ENCODE measurements around the gene GALNT18.
A peak's percentile ranks its signal among the peaks of the same experiment; 100 is the strongest.

GALNT18 gene

GRCh38 chr11:11525283-11525682, 96.5 kb downstream of the GALNT18 start:
- no peak for DNase-seq

- DNase-seq, result no peak
These were observed 97.3 kb downstream of the GALNT18 start for GRCh38 chr11:11524436-11525061.

- DNase-seq, result no peak
These were observed 99.2 kb downstream of the GALNT18 start for GRCh38 chr11:11522591-11522990.

DNA sequence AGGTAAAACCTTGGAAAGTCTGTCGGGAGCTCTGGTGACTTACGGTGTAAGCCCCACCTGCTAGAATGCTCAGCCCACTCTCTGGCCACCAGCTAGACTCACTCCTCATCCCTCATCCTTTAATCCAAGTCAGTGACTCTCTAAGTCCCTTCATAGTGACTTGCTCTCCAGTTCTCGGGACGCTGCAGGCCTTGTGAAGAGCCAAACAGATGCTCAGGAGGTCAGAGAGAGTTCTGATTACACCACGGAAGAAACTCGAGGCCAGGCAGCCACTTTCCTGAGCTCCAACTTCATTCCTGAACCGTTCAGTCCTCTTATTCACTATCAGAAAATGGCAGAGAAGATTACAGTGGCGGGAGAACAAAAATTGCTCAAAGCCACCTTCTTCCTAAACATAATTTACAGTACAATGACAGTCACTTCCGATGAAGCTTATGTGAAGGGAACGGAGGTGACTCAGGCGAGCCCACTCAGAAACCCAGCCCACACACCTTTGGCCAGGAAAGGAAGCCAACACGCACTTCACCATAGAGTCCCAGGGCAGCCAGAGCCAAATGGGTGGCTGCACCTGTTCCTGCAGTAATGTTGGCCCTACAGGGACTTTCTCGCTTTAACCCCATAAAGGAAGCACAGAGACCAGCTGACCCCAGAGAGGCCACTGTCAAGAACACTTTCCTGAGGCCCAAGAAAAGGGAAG, 100.4 kb downstream of the GALNT18 start:
- DNase-seq, result no peak

DNA sequence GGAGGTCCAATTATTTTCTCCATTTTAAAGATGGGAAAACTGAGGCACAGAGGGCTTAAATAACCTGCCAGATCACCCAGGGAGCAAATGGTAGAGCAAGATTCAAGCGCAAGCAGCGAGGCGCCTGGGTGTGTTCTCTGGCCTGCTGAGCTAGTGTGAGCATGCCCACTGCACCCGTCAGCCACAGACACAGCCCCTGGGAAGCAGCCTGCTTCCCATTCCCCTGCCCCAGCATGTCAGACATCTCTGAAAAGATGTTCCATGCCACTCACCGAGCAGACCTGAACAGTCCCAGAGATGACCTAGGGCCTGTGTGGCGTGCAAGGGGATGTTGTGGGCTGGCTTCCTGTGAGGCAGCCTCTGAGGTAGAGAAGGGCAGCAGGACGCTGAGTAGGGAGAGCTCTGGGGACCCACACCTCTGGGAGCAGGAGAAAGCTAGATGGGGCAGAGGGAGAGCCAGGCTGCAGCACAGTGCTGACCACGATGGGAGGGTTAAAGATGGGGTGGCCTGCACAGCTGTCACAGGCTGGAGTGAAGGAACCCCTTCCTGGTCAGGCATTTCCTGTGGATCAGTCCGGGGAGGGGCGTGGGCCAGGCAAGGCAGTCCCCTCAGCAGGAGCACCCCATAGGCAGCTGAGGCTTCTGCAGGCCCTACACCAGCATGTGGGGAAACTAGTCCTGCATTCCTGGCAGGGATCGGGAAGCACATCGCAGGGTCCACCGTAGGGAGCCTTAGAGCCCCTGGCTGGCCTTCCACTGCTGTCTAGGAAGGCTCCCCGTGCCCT, 101.4 kb downstream of the GALNT18 start:
- no peak for DNase-seq

GRCh38 chr11:11519184-11519583, 102.6 kb downstream of the GALNT18 start:
- no peak for DNase-seq

DNA sequence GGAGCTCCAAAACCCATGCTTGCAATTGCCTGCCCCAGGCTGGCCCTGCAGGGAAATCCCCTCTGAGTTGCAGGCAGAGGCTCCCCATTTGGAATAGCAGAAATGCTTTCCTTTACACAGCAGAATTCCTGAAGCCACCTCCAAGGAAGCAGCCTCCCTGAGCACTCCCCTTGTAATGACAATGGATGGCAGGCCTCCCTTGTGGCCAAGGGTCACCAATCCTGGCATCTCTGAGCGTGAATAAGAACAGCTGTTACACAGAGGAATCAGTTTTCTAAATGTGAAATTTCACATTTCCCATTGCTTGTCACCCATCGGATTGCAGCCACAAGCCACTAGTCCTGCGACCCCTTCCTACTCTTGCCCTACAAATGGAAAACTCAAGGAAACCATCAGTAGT, 107.6 kb downstream of the GALNT18 start:
- no peak for DNase-seq

DNA sequence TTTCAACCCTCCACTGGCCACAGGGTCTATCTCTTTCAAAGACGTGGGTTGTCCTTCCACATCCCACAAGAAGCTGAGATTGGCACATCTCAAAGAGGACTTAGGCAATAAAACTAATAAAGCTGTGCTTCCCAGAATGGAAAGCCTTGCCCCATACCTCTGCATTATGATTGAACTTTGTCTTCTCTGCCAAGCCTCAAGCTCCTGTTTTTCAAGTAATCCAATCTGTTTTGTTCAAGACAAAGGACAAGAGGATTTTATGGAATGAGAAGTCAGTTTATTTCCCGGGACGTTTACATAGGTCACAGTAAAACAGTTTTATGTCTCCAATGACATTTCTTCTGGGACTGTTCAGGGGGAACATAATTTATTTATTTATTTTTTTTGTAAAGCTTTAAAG, 108.4 kb downstream of the GALNT18 start:
- no peak for DNase-seq

DNA sequence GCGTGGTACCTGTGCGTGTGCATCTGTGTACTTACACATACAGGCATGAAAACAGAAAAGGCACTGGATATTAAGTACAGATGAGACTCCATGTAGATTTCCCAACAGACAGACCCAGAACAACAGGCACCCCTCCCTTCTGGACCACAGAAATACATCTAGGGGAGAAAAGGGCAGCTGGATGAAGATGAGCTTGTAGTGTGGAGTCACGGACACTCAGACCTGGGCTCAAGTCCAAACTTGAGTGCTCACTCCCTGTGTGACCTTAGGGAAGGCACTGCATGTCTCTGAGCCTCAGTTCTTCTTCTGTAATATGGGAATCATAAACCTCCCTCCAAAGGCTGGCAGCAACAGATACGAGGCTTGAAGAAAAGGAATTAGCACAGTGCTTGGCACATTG, 108.9 kb downstream of the GALNT18 start:
- DNase-seq, result no peak

DNA sequence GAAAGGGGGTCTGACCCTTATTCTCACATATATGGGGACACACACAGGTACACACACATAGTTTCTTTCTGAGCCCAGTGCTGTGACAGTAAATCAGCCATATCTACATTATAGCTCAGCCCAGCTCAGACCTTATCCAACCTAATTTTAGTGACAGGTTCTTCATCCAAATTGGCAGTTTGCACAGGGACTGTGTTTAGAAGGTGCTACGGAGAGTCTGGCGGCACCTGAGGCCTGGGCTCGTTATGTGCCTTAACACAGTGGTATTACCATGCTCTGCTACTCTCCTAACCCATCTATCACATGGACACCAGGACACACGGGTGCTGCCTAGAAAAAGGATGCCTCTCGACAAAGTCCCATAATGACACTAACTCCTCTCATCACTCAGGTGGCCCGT, 109.3 kb downstream of the GALNT18 start:
- DNase-seq, result peak in 1 of 3 experiments; percentile 8

GRCh38 chr11:11512090-11512489, 109.7 kb downstream of the GALNT18 start:
- DNase-seq, result no peak

DNA sequence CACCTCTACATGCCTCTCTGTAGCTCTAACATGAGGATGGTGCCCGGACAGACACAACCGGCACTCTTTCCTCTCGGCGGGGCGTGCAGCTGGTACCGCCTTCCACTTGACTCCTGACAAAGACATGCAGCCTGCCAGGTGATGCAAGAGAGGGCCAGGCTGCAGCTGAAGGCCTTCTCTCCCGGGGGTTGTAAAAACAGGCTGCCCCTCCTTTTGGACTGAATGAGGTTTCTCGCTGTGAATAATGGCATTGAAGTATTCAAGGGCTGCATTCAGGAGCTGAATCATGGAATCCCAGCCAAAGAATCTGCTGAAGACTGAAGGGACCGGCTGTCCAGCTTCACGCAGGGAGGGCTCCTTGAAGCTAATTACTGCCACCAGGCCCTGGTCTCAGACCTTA, 110.9 kb downstream of the GALNT18 start:
- peak; percentile 88 to 98 (median 97) for DNase-seq

GRCh38 chr11:11505692-11506091, 116.1 kb downstream of the GALNT18 start:
- no peak for DNase-seq

GRCh38 chr11:11505190-11505589, 116.6 kb downstream of the GALNT18 start:
- no peak for DNase-seq

- no peak for DNase-seq
These were observed 117.7 kb downstream of the GALNT18 start for GRCh38 chr11:11504071-11504470.

- peak; percentile 26 to 57 (median 37) for DNase-seq
These were observed 119.4 kb downstream of the GALNT18 start for GRCh38 chr11:11502263-11502861.

- no peak for DNase-seq
These were observed 120.1 kb downstream of the GALNT18 start for GRCh38 chr11:11501546-11502262.

GRCh38 chr11:11500744-11501487, 120.9 kb downstream of the GALNT18 start:
- DNase-seq, result peak in 2 of 3 experiments; percentile 11 to 66

DNA sequence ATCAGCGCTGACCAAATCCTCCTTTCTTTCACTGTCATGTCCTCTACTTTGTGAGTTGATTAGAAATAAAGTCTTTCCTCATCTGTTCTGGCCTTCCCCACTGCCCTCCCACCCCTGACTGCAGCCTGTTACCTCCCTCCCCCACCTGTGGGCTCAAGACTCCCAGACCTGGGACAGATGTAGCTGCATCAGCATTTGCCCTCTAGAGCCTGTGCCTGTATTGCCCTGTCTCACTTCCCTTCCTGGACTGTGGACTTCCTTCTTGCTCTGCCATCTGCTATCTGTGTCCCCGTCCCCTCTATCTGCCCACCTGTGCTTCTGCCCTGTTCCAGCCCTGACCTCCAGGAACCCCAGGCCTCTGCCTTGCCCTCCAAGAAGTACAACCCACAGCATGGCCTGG, 122.5 kb downstream of the GALNT18 start:
- no peak for DNase-seq

DNA sequence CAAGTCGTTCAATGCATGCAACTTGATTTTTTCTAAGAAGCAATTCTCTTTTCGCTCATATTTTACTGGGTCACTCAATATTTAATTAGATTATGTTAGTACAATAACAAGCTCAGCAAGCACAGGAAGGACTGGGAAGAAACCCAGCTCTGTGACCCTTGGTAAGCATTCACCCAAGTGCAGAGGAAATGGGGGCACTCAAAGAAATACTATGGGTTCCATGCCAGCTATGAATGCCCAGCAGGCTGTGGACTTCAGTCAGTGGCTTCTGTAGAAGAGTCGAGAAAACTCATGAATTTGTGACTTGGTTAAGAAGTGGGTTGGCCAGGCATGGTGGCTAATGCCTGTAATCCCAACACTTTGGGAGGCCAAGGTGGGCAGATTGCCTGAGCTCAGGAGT, 123.6 kb downstream of the GALNT18 start:
- no peak for DNase-seq

DNA sequence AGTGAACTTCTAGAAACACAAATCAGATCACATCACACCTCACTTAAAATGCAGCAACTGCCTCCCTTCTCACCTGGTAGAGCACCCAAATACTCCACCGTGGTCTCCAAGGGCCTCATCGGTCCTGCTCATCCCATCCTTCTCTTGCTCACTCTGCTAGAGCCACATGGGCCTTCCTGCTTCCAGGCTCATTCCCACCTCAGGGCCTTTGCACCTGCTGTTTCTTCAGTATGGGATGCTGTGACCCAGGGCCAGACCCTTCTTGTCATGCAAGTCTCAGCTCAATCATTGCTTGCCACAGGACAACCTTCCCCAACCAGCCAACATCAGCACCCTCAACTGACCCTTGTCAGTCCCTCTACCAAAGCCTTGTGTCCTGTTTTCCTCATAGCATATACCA, 124.9 kb downstream of the GALNT18 start:
- DNase-seq, result no peak

DNA sequence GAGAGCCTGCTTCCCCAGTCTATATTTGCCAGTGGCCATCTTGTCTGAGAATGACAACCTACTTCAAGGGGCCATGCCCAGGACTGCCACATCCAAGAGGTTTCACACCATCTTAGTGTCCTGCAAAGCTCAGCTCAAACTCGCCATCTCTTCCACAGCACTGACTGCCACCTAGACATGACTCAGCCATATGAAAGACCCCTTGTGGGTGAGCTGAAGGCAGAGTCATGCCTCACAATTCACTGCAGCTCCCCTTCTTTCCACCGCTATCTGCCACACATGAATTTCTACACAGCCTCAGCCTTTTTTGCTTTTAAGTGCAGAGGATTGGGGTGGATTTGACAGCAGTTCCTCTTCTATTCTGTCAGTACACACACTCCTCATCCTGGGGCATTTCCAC, 127.5 kb downstream of the GALNT18 start:
- no peak for DNase-seq
